H1 (cell line): ENCODE measurements around the gene STIM2. TPM values are rescaled to one million over a fixed set of nuclear protein-coding genes. Genes with fewer than 3 reads are reported as not detected.

Experiments
- CTCF ChIA-PET: fragments of 300-600 bp; sonication (Branson Sonifier 250); formaldehyde crosslinking; loops from one replicate; lab custom pipeline; 2021; ENCODE audit not compliant: partially characterized antibody; lab: Charles Lee
- POLR2A ChIA-PET: fragments of 300-600 bp; sonication (Branson Sonifier 250); formaldehyde crosslinking; loops from one replicate; lab custom pipeline; 2021; ENCODE audit warnings: inconsistent platforms; ENCODE audit not compliant: partially characterized antibody; lab: Charles Lee
- DNase-seq, 2 experiments: peaks; one replicate each; pipeline versions ENCODE4 v3.0.0 to v3.0.0-alpha.2; 2010 to 2022; ENCODE audit warnings: low spot score in 2 of 2, low read depth in 1 of 2, mixed read lengths in 1 of 2
- FAIRE-seq: peaks from 2 replicates; lab custom pipeline; 2011; peaks lifted over from hg19 to GRCh38; lab: Jason Lieb, UNC
- H2AFZ ChIP-seq: 2 replicates; pipeline ENCODE4 v1.8.1; 2012; ENCODE audit warnings: low read length, inconsistent platforms
- H2AK5ac ChIP-seq: 2 replicates; pipeline ENCODE4 v1.6.1; 2013; ENCODE audit warnings: low read depth, low read length
- H2BK120ac ChIP-seq: replicated peaks from 2 replicates; pipeline ENCODE3; 2013; ENCODE audit warnings: low read depth, low read length, inconsistent platforms
- H2BK12ac ChIP-seq: 2 replicates; pipeline ENCODE4 v1.6.1; 2013; ENCODE audit warnings: low read depth, low read length
- H2BK15ac ChIP-seq: 2 replicates; pipeline ENCODE4 v1.6.1; 2013; ENCODE audit warnings: low read length
- H2BK20ac ChIP-seq: 2 replicates; pipeline ENCODE4 v1.6.1; 2013; ENCODE audit warnings: low read length
- H2BK5ac ChIP-seq: 2 replicates; pipeline ENCODE4 v1.6.1; 2013; ENCODE audit warnings: low read depth, low read length
- H3K14ac ChIP-seq: 2 replicates; pipeline ENCODE4 v1.6.1; 2013; ENCODE audit warnings: inconsistent platforms; ENCODE audit not compliant: insufficient read length
- H3K18ac ChIP-seq: 2 replicates; pipeline ENCODE4 v1.6.1; 2013; ENCODE audit warnings: low read length; ENCODE audit errors: extremely low read depth
- H3K23ac ChIP-seq: 2 replicates; pipeline ENCODE4 v1.6.1; 2013; ENCODE audit warnings: inconsistent platforms; ENCODE audit not compliant: insufficient read length
- H3K23me2 ChIP-seq: 2 replicates; pipeline ENCODE4 v1.6.1; 2013; ENCODE audit warnings: low read depth, low read length
- H3K27ac ChIP-seq: 2 replicates; pipeline ENCODE4 v1.6.1; 2011; ENCODE audit warnings: low read depth, low read length, inconsistent platforms
- H3K27me3 ChIP-seq, 4 experiments: replicated peaks in 1 of 4; 1 replicate in 1 of 4; 2 replicates in 3 of 4; pipeline versions ENCODE4 v1.6.1 to v1.8.1; 2011 to 2013; ENCODE audit warnings: low read length in 3 of 4, mild to moderate bottlenecking in 3 of 4, inconsistent platforms in 2 of 4, mixed read lengths in 2 of 4, moderate library complexity in 1 of 4; ENCODE audit not compliant: control insufficient read depth in 3 of 4, insufficient read depth in 3 of 4; ENCODE audit errors: extremely low read depth in 1 of 4
- H3K36me3 ChIP-seq, 4 experiments: 2 replicates each; pipeline versions ENCODE4 v1.6.1 to v1.8.1; 2011 to 2013; ENCODE audit warnings: mild to moderate bottlenecking in 4 of 4, low read length in 3 of 4, moderate library complexity in 2 of 4, control low read depth in 1 of 4, inconsistent platforms in 1 of 4; ENCODE audit not compliant: insufficient read depth in 4 of 4, control insufficient read depth in 2 of 4
- H3K4ac ChIP-seq: replicated peaks from 2 replicates; pipeline ENCODE3; 2013; ENCODE audit warnings: low read length, low read depth, mixed read lengths, inconsistent platforms; ENCODE audit not compliant: insufficient read length
- H3K4me1 ChIP-seq, 4 experiments: replicated peaks in 1 of 4; 1 replicate in 1 of 4; 2 replicates in 3 of 4; pipeline versions ENCODE4 v1.6.1 to v1.8.1; 2011 to 2013; ENCODE audit warnings: low read length in 3 of 4, inconsistent platforms in 2 of 4, mixed read lengths in 1 of 4; ENCODE audit not compliant: insufficient read depth in 4 of 4, control insufficient read depth in 3 of 4
- H3K4me2 ChIP-seq, 2 experiments: 2 replicates each; pipeline versions ENCODE4 v1.6.1 to v1.8.1; 2011 to 2013; ENCODE audit warnings: low read depth in 2 of 2, low read length in 2 of 2, control low read depth in 1 of 2, inconsistent platforms in 1 of 2, mild to moderate bottlenecking in 1 of 2; ENCODE audit not compliant: insufficient read depth in 1 of 2
- H3K4me3 ChIP-seq, 4 experiments: fragments of 200-600, 300-600 bp in 1 of 4; sonication (generic), shearing (Covaris generic), sonication (Bioruptor Twin) in 1 of 4; 2 replicates each; pipeline versions ENCODE4 v1.5.1 to v1.8.1; 2011 to 2016; ENCODE audit warnings: low read length in 4 of 4, low read depth in 3 of 4, control low read depth in 2 of 4, inconsistent platforms in 2 of 4, mild to moderate bottlenecking in 2 of 4, mixed read lengths in 1 of 4, moderate library complexity in 1 of 4; ENCODE audit not compliant: insufficient read depth in 2 of 4; ENCODE audit errors: extremely low read depth in 1 of 4
- H3K56ac ChIP-seq: replicated peaks from 2 replicates; pipeline ENCODE3; 2013; ENCODE audit warnings: low read depth, mild to moderate bottlenecking, mixed read lengths, low read length, inconsistent platforms; ENCODE audit not compliant: insufficient read length
- H3K79me1 ChIP-seq: 2 replicates; pipeline ENCODE4 v1.6.1; 2013; ENCODE audit warnings: low read depth, low read length, control low read depth
- H3K79me2 ChIP-seq, 2 experiments: 2 replicates each; pipeline versions ENCODE4 v1.6.1 to v1.8.1; 2012 to 2013; ENCODE audit warnings: low read length in 2 of 2, mild to moderate bottlenecking in 2 of 2, inconsistent platforms in 1 of 2; ENCODE audit not compliant: insufficient read depth in 2 of 2, control insufficient read depth in 1 of 2
- H3K9ac ChIP-seq, 4 experiments: replicated peaks in 1 of 4; 1 replicate in 1 of 4; 2 replicates in 3 of 4; pipeline versions ENCODE4 v1.6.1 to v1.8.1; 2011 to 2013; ENCODE audit warnings: low read depth in 3 of 4, low read length in 3 of 4, control low read depth in 2 of 4, mild to moderate bottlenecking in 2 of 4, moderate library complexity in 2 of 4, inconsistent platforms in 1 of 4; ENCODE audit errors: extremely low read depth in 1 of 4
- H3K9me3 ChIP-seq, 2 experiments: 2 replicates each; pipeline versions ENCODE4 v1.6.1 to v1.8.1; 2012 to 2013; ENCODE audit warnings: mild to moderate bottlenecking in 2 of 2, moderate library complexity in 2 of 2, control low read depth in 1 of 2, inconsistent platforms in 1 of 2, low read depth in 1 of 2, low read length in 1 of 2, mixed read lengths in 1 of 2; ENCODE audit not compliant: insufficient read depth in 2 of 2
- H4K20me1 ChIP-seq, 2 experiments: replicated peaks in 1 of 2; 2 replicates each; pipeline versions ENCODE3 to v1.8.1; 2011 to 2013; ENCODE audit warnings: inconsistent platforms in 2 of 2, low read length in 2 of 2, mild to moderate bottlenecking in 1 of 2; ENCODE audit not compliant: insufficient read depth in 2 of 2, control insufficient read depth in 1 of 2
- H4K5ac ChIP-seq: 2 replicates; pipeline ENCODE4 v1.6.1; 2013; ENCODE audit warnings: low read length, low read depth, mixed read lengths, inconsistent platforms; ENCODE audit not compliant: insufficient read length
- H4K8ac ChIP-seq: 2 replicates; pipeline ENCODE4 v1.8.0; 2013; ENCODE audit warnings: mild to moderate bottlenecking, moderate library complexity, low read length, inconsistent platforms; ENCODE audit not compliant: insufficient read depth; ENCODE audit errors: extremely low read depth
- H4K91ac ChIP-seq: replicated peaks from 2 replicates; pipeline ENCODE3; 2013; ENCODE audit warnings: low read length, mixed read lengths, inconsistent platforms; ENCODE audit not compliant: insufficient read length
- EGR1 ChIP-seq: IDR thresholded peaks from 2 replicates; pipeline ENCODE4 v1.6.1; 2011; ENCODE audit warnings: low read depth, low read length, borderline replicate concordance
- EZH2 ChIP-seq: fragments of 200-600 bp; sonication (generic); IDR thresholded peaks from 2 replicates; pipeline ENCODE4 v1.7.1; 2012; ENCODE audit warnings: low read depth, mild to moderate bottlenecking, moderate library complexity, low read length, inconsistent platforms; ENCODE audit not compliant: severe bottlenecking
- WGBS, 2 experiments: shearing (Covaris generic) in 1 of 2; methylation state at CpG; one replicate each; pipeline versions ENCODE4 v1.1.6 to v1.1.7; 2013 to 2015; ENCODE audit warnings: low lambda C conversion rate in 2 of 2, mixed read lengths in 2 of 2, inconsistent platforms in 1 of 2, low coverage in 1 of 2, missing lambda C conversion rate in 1 of 2; ENCODE audit not compliant: insufficient replicate concordance in 2 of 2, insufficient coverage in 1 of 2, insufficient read length in 1 of 2; ENCODE audit errors: extremely low coverage in 1 of 2, missing lambda C conversion rate in 1 of 2; 5-methylcytosine and 5-hydroxymethylcytosine counted together
- polyA plus RNA-seq, 7 experiments: library from polyadenylated mRNA; depleted of rRNA in 3 of 7; stranded (reverse) in 5 of 7; unstranded in 2 of 7; fragments of >200 nt in 5 of 7; fragments of 200-250 nt in 2 of 7; gene quantifications; 1 replicate in 5 of 7; 2 replicates in 1 of 7; 4 replicates in 1 of 7; pipeline versions ENCODE4 v1.2.1 to v1.2.3, GENCODE V29; 2011 to 2013; ENCODE audit warnings: missing spikeins in 2 of 7, mixed read lengths in 2 of 7
- total RNA-seq: library from RNA; stranded (reverse); fragmentation: NEBNext Ultra II Directional; extraction: Animal tissue kit (Norgen Biotek cat#: 25700); gene quantifications from 2 replicates; pipeline ENCODE4 v1.2.1, GENCODE V29; 2021

STIM2 gene
- total and polyA plus RNA-seq, 2 of the 8 experiments (the other 6 are each of a cell fraction or from before 2014, with no cell fraction given) = 22.9 to 23.0 TPM

- H2BK15ac ChIP-seq = no peak overlapping the region
- H2BK20ac ChIP-seq = no peak overlapping the region
- POLR2A ChIA-PET = no interaction called here
- no peak overlapping the region for H3K23ac ChIP-seq
- H3K18ac ChIP-seq = no peak overlapping the region
- H3K4me1 ChIP-seq = no peaks in the 10 kb centered on the region
- FAIRE-seq (no peak), DNase-seq (no peak)
- 94% methylated on average over 2 of the region's 2 CpGs; no CpG with 5 or more reads in 1 of the 2 experiments for WGBS, 2 experiments
- H2BK12ac ChIP-seq = no peak overlapping the region
- no peak overlapping the region for H4K8ac ChIP-seq
- no peak overlapping the region for H3K4ac ChIP-seq
- H4K91ac ChIP-seq = no peak overlapping the region
- peaks cover 0 to 28% of the 10 kb centered on the region in 2 experiments; a peak in 2 of 4 replicates for H3K79me2 ChIP-seq
- H3K56ac ChIP-seq = no peak overlapping the region
- H3K36me3 ChIP-seq = no peaks in the 10 kb centered on the region
- no peak overlapping the region for H2AFZ ChIP-seq
- H2BK5ac ChIP-seq = no peak overlapping the region
- no peak overlapping the region for H3K14ac ChIP-seq
- no peak overlapping the region for H2BK120ac ChIP-seq
- no peak overlapping the region for H3K9ac ChIP-seq
- no peaks in the 10 kb centered on the region for H3K27me3 ChIP-seq
- no peak overlapping the region for H3K4me2 ChIP-seq
- H3K27ac ChIP-seq = no peak overlapping the region
- H3K79me1 ChIP-seq = peaks cover 3% of the 10 kb centered on the region
- TF ChIP-seq EZH2 = no peak
- TF ChIP-seq EGR1 = no peak
- H4K20me1 ChIP-seq = no peaks in the 10 kb centered on the region
- H3K9me3 ChIP-seq = no peaks in the 10 kb centered on the region; a peak in 1 of 4 replicates
- H2AK5ac ChIP-seq = no peak overlapping the region
- CTCF ChIA-PET = interaction anchor here (0.8 kb wide), 1 partner anchor 28 kb away, joined by 3 read pairs; no protein-coding TSS in a partner anchor
- H3K4me3 ChIP-seq = no peak overlapping the region
- H3K23me2 ChIP-seq = no peaks in the 10 kb centered on the region
- no peak overlapping the region for H4K5ac ChIP-seq
Measured at GRCh38 chr4:26885912-26886274, 25.3 kb downstream of the STIM2 start.
